SK-MEL-5 (cell line): ENCODE data around the gene SLC44A2. TPM values are rescaled to one million over a fixed set of nuclear protein-coding genes. Genes with fewer than 3 reads are reported as not detected.

Source experiments
- DNase-seq: peaks from one replicate; pipeline ENCODE4 v3.0.0-alpha.2; 2016; ENCODE audit warnings: low read depth, low spot score
- in situ Hi-C: cut with HindIII; loops from 2 replicates; pipeline ENCODE4 v1.10.0; 2016; ENCODE audit warnings: low sequenced_read_pairs, high pct_unique_total_duplicates, low pct_unique_long_range_greater_than_20kb
- total RNA-seq: library from RNA; depleted of rRNA; stranded (reverse); fragments of >200 nt; shearing (Covaris generic); gene quantifications from 2 replicates; pipeline ENCODE4 v1.2.3, GENCODE V29; 2014; rRNA removed

Gene SLC44A2
- total RNA-seq, 1 experiment from 2014 or later: 3.1 TPM

GRCh38 chr19:10687518-10688288 lies 62.4 kb downstream of the SLC44A2 start:
- in situ Hi-C loops: no loop called here
- DNase-seq: no peak

- in situ Hi-C loops: no loop called here
- DNase-seq: no peak
Observed at GRCh38 chr19:10688545-10689280, 63.4 kb downstream of the SLC44A2 start.

- DNase-seq: no peak
Observed at GRCh38 chr19:10690341-10690781, 65.0 kb downstream of the SLC44A2 start.

GRCh38 chr19:10691178-10691881 lies 66.0 kb downstream of the SLC44A2 start:
- in situ Hi-C loops: no loop called here
- DNase-seq: no peak

More at GRCh38 chr19:10690341-10690781, 65.0 kb downstream of the SLC44A2 start:
- in situ Hi-C loops: no loop called here

- in situ Hi-C loops: no loop called here
- DNase-seq: no peak
Observed at GRCh38 chr19:10691883-10692282, 66.5 kb downstream of the SLC44A2 start.

- in situ Hi-C loops: no loop called here
Observed at GRCh38 chr19:10692673-10693264, 67.4 kb downstream of the SLC44A2 start.

More at GRCh38 chr19:10692673-10693264, 67.4 kb downstream of the SLC44A2 start:
- no peak for DNase-seq

Other genes with a start within 250 kb of the SLC44A2 start
- 26.5 and 31.6 TPM in 2 replicates for gene TYK2, start 245.0 kb upstream of the SLC44A2 start, total RNA-seq
- gene CDC37, start 222.0 kb upstream of the SLC44A2 start, total RNA-seq: 225 and 232 TPM in 2 replicates
- gene PDE4A, start 205.0 kb upstream of the SLC44A2 start, total RNA-seq: 1.5 and 2.5 TPM in 2 replicates
- 21.8 and 23.4 TPM in 2 replicates for gene KEAP1, start 122.2 kb upstream of the SLC44A2 start, total RNA-seq
- 2.6 and 3.2 TPM in 2 replicates for gene S1PR5, start 108.1 kb upstream of the SLC44A2 start, total RNA-seq
- gene ATG4D, start 81.6 kb upstream of the SLC44A2 start, total RNA-seq: 35.2 and 37.1 TPM in 2 replicates
- gene KRI1, start 59.5 kb upstream of the SLC44A2 start, total RNA-seq: 7.9 and 9.3 TPM in 2 replicates
- gene CDKN2D, start 56.6 kb upstream of the SLC44A2 start, total RNA-seq: 2.3 and 2.9 TPM in 2 replicates
- not detected in 2 replicates for gene AP1M2, start 38.2 kb upstream of the SLC44A2 start, total RNA-seq
- 96.9 and 108 TPM in 2 replicates for gene ILF3, start 28.8 kb downstream of the SLC44A2 start, total RNA-seq
- gene QTRT1, start 75.9 kb downstream of the SLC44A2 start, total RNA-seq: 18.2 and 18.9 TPM in 2 replicates
- gene DNM2, start 92.5 kb downstream of the SLC44A2 start, total RNA-seq: 23.7 and 31.7 TPM in 2 replicates
- gene TMED1, start 210.7 kb downstream of the SLC44A2 start, total RNA-seq: 55.5 and 61.9 TPM in 2 replicates
- gene C19orf38, start 222.9 kb downstream of the SLC44A2 start, total RNA-seq: 0.71 and 0.98 TPM in 2 replicates
- gene CARM1, start 246.0 kb downstream of the SLC44A2 start, total RNA-seq: 18.4 and 18.6 TPM in 2 replicates